H9 (cell line): ENCODE data around the gene ATP8A2. TPM values are rescaled to one million over a fixed set of nuclear protein-coding genes. Genes with fewer than 3 reads are reported as not detected.

Experiments used
- DNase-seq: peaks from one replicate; pipeline ENCODE4 v3.0.0-alpha.2; 2017
- H2AFZ ChIP-seq: one replicate; pipeline ENCODE4 v1.6.1; 2013; ENCODE audit warnings: mild to moderate bottlenecking, low read length, control low read depth, moderate library complexity
- H2AK5ac ChIP-seq: 2 replicates; pipeline ENCODE4 v1.6.1; 2013; ENCODE audit warnings: low read length, control low read depth, mixed read lengths; ENCODE audit not compliant: insufficient read length
- H2BK120ac ChIP-seq: one replicate; pipeline ENCODE4 v1.6.1; 2013; ENCODE audit warnings: low read depth, mild to moderate bottlenecking, low read length, control low read depth, inconsistent platforms; ENCODE audit not compliant: poor library complexity, severe bottlenecking
- H2BK12ac ChIP-seq: 2 replicates; pipeline ENCODE4 v1.6.1; 2013; ENCODE audit warnings: low read length, control low read depth, mixed read lengths, low read depth; ENCODE audit not compliant: insufficient read length
- H2BK15ac ChIP-seq: 2 replicates; pipeline ENCODE4 v1.6.1; 2013; ENCODE audit warnings: low read depth, low read length, control low read depth
- H2BK20ac ChIP-seq: one replicate; pipeline ENCODE4 v1.6.1; 2013; ENCODE audit warnings: low read depth, mild to moderate bottlenecking, low read length, control low read depth, inconsistent platforms; ENCODE audit not compliant: poor library complexity, severe bottlenecking
- H2BK5ac ChIP-seq: 2 replicates; pipeline ENCODE4 v1.6.1; 2013; ENCODE audit warnings: low read length, control low read depth, mixed read lengths; ENCODE audit not compliant: insufficient read length
- H3K14ac ChIP-seq: 2 replicates; pipeline ENCODE4 v1.6.1; 2013; ENCODE audit warnings: low read length, control low read depth; ENCODE audit not compliant: insufficient read depth
- H3K18ac ChIP-seq: 2 replicates; pipeline ENCODE4 v1.6.1; 2013; ENCODE audit warnings: low read depth, mild to moderate bottlenecking, mixed read lengths, low read length, control low read depth; ENCODE audit not compliant: insufficient read length
- H3K23ac ChIP-seq: 2 replicates; pipeline ENCODE4 v1.6.1; 2013; ENCODE audit warnings: low read length, control low read depth, mixed read lengths, low read depth; ENCODE audit not compliant: insufficient read length
- H3K23me2 ChIP-seq: 2 replicates; pipeline ENCODE4 v1.6.1; 2013; ENCODE audit warnings: low read depth, mild to moderate bottlenecking, mixed read lengths, low read length, control low read depth; ENCODE audit not compliant: insufficient read length, poor library complexity, severe bottlenecking
- H3K27ac ChIP-seq: 2 replicates; pipeline ENCODE4 v1.5.1; 2013; ENCODE audit warnings: low read length, control low read depth, mixed read lengths, low read depth; ENCODE audit not compliant: insufficient read length
- H3K27me3 ChIP-seq: 2 replicates; pipeline ENCODE4 v1.6.1; 2013; ENCODE audit warnings: low read length, control low read depth, inconsistent platforms; ENCODE audit not compliant: insufficient read depth
- H3K4ac ChIP-seq: 2 replicates; pipeline ENCODE4 v1.6.1; 2013; ENCODE audit warnings: low read depth, mild to moderate bottlenecking, control low read depth, inconsistent platforms, low read length, moderate library complexity
- H3K4me1 ChIP-seq: 2 replicates; pipeline ENCODE4 v1.6.1; 2013; ENCODE audit warnings: low read length, control low read depth, inconsistent platforms; ENCODE audit not compliant: insufficient read depth
- H3K4me2 ChIP-seq: 2 replicates; pipeline ENCODE4 v1.6.1; 2013; ENCODE audit warnings: low read length, control low read depth, mixed read lengths; ENCODE audit not compliant: insufficient read length, insufficient read depth
- H3K56ac ChIP-seq: 2 replicates; pipeline ENCODE4 v1.6.1; 2013; ENCODE audit warnings: low read depth, mild to moderate bottlenecking, mixed read lengths, low read length, control low read depth; ENCODE audit not compliant: insufficient read length
- H3K79me1 ChIP-seq: 2 replicates; pipeline ENCODE4 v1.6.1; 2013; ENCODE audit warnings: low read depth, mild to moderate bottlenecking, moderate library complexity, low read length, control low read depth, inconsistent platforms; ENCODE audit not compliant: insufficient read depth, poor library complexity, severe bottlenecking
- H3K79me2 ChIP-seq: 2 replicates; pipeline ENCODE4 v1.6.1; 2013; ENCODE audit warnings: low read length, control low read depth, inconsistent platforms; ENCODE audit not compliant: insufficient read depth
- H3K9ac ChIP-seq: 2 replicates; pipeline ENCODE4 v1.6.1; 2013; ENCODE audit warnings: low read length, control low read depth, mixed read lengths; ENCODE audit not compliant: insufficient read length; ENCODE audit errors: extremely low read depth
- H3K9me3 ChIP-seq: one replicate; pipeline ENCODE4 v1.6.1; 2013; ENCODE audit warnings: low read depth, low read length, inconsistent platforms; ENCODE audit not compliant: control insufficient read depth
- H3T11ph ChIP-seq: one replicate; pipeline ENCODE4 v1.6.1; 2013; ENCODE audit warnings: mild to moderate bottlenecking, low read length, control low read depth, inconsistent platforms
- H4K20me1 ChIP-seq: one replicate; pipeline ENCODE4 v1.6.1; 2013; ENCODE audit not compliant: control insufficient read depth, insufficient read length, insufficient read depth
- H4K5ac ChIP-seq: 2 replicates; pipeline ENCODE4 v1.6.1; 2013; ENCODE audit warnings: low read depth, mild to moderate bottlenecking, mixed read lengths, low read length, control low read depth; ENCODE audit not compliant: insufficient read length
- H4K8ac ChIP-seq: replicated peaks from 2 replicates; pipeline ENCODE4 v1.6.1; 2013; ENCODE audit warnings: low read length, control low read depth, mixed read lengths, low read depth; ENCODE audit not compliant: insufficient read length
- H4K91ac ChIP-seq: 2 replicates; pipeline ENCODE4 v1.6.1; 2013; ENCODE audit warnings: low read depth, mild to moderate bottlenecking, moderate library complexity, mixed read lengths, low read length, control low read depth; ENCODE audit not compliant: insufficient read length
- H3K27ac Mint-ChIP-seq, 3 experiments: 2 replicates in 2 of 3; 3 replicates in 1 of 3; pipeline ENCODE4 v1.8.0; 2020 to 2021; ENCODE audit warnings: mixed read lengths in 3 of 3, mild to moderate bottlenecking in 1 of 3, moderate library complexity in 1 of 3
- H3K27me3 Mint-ChIP-seq: 2 replicates; pipeline ENCODE4 v1.8.0; 2021; ENCODE audit warnings: low read depth, mild to moderate bottlenecking, moderate library complexity, mixed read lengths
- H3K36me3 Mint-ChIP-seq, 3 experiments: 2 replicates in 2 of 3; 3 replicates in 1 of 3; pipeline ENCODE4 v1.8.0; 2020 to 2021; ENCODE audit warnings: low read depth in 3 of 3, mixed read lengths in 3 of 3; ENCODE audit not compliant: insufficient read depth in 1 of 3
- H3K4me1 Mint-ChIP-seq, 2 experiments: 2 replicates each; pipeline ENCODE4 v1.8.0; 2020; ENCODE audit warnings: mixed read lengths in 2 of 2
- H3K4me3 Mint-ChIP-seq, 2 experiments: 2 replicates in 1 of 2; 3 replicates in 1 of 2; pipeline ENCODE4 v1.8.0; 2020 to 2021; ENCODE audit warnings: mild to moderate bottlenecking in 2 of 2, mixed read lengths in 2 of 2, moderate library complexity in 1 of 2
- H3K9me3 Mint-ChIP-seq, 2 experiments: 2 replicates in 1 of 2; 3 replicates in 1 of 2; pipeline ENCODE4 v1.8.0; 2020; ENCODE audit warnings: mild to moderate bottlenecking in 2 of 2, mixed read lengths in 2 of 2, moderate library complexity in 1 of 2
- CTCF ChIP-seq: fragments of 200-600 bp; sonication (generic); conservative IDR thresholded peaks from 3 replicates; pipeline ENCODE4 v1.8.0; 2021; ENCODE audit warnings: antibody characterized with exemption, mild to moderate bottlenecking
- WGBS: extraction: QIAGEN DNeasy Blood & Tissue Kit; methylation state at CpG from one replicate; pipeline ENCODE4 v1.1.7; 2013; ENCODE audit warnings: missing lambda C conversion rate, low lambda C conversion rate, mixed read lengths; ENCODE audit not compliant: insufficient read length; ENCODE audit errors: extremely low coverage; 5-methylcytosine and 5-hydroxymethylcytosine counted together
- total RNA-seq: library from RNA; stranded (reverse); gene quantifications from 2 replicates; pipeline ENCODE4 v1.2.1, GENCODE V29; 2021

ATP8A2 gene
- total RNA-seq, 1 experiment from 2014 or later, result 18.2 TPM

GRCh38 chr13:25371158-25371874 lies 458 bp upstream of the ATP8A2 start:
- Histone ChIP-seq H2BK20ac (no peak overlapping the region), H3K9ac (no peak overlapping the region), H3K9me3 (no peaks in the 10 kb centered on the region), H2BK120ac (no peak overlapping the region), H4K8ac (no peak overlapping the region), H3K56ac (no peak overlapping the region), H3K4me2 (peak overlapping the region; percentile 63), H3K4ac (no peak overlapping the region), H3K79me1 (no peaks in the 10 kb centered on the region), H3K23me2 (peaks cover 4% of the 10 kb centered on the region), H2BK12ac (no peak overlapping the region), H3K27ac (no peak overlapping the region), H3K14ac (no peak overlapping the region), H4K5ac (no peak overlapping the region), H2AFZ (no peak overlapping the region), H2BK5ac (no peak overlapping the region), H3K23ac (no peak overlapping the region), H4K20me1 (no peaks in the 10 kb centered on the region), H4K91ac (no peak overlapping the region), H3K4me1 (no peaks in the 10 kb centered on the region; the same call in 1 of the 2 replicates), H3K79me2 (no peaks in the 10 kb centered on the region), H3T11ph (no peak overlapping the region), H3K27me3 (peaks cover 6% of the 10 kb centered on the region; the same call in 1 of the 2 replicates), H2BK15ac (no peak overlapping the region), H3K18ac (no peak overlapping the region), H2AK5ac (no peak overlapping the region)
- H3K4me3 Mint-ChIP-seq, result peak overlapping the region; percentile 77 to 91
- peaks cover 0 to 2% of the 10 kb centered on the region in 2 experiments; a peak in 2 of 5 replicates for H3K9me3 Mint-ChIP-seq
- no peaks in the 10 kb centered on the region; a peak in 1 of 7 replicates for H3K36me3 Mint-ChIP-seq
- no CpG with 5 or more reads among the region's 20 CpGs for WGBS
- H3K27me3 Mint-ChIP-seq, result peaks cover 63% of the 10 kb centered on the region
- TF ChIP-seq CTCF, result no peak
- no peak overlapping the region for H3K27ac Mint-ChIP-seq
- peaks cover 29 to 32% of the 10 kb centered on the region in 2 experiments for H3K4me1 Mint-ChIP-seq
- DNase-seq, result peak; percentile 40
